Measurements from ENCODE around the gene PARVA.

PARVA gene

DNA sequence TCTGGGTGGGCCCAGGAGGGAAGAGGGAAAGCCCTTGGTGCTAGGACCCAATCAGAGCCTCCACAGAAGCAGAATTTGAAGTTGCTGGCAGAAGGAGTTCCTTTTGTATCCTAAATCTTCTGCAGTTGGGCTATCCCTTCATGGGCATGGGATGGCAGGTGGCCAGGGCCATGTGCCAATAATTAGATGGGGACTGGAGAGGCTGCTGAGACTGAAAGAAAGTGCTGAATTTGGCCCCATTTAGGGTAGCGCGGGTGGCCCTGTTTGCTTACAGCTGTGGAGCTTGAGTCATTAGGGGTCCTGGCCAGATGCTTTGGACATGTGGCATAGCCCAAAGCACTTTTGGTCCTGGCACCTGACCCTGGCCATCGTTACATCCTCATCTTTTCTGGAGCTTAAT lies 27.1 kb downstream of the PARVA start:
- TF ChIP-seq, protein P1, sequence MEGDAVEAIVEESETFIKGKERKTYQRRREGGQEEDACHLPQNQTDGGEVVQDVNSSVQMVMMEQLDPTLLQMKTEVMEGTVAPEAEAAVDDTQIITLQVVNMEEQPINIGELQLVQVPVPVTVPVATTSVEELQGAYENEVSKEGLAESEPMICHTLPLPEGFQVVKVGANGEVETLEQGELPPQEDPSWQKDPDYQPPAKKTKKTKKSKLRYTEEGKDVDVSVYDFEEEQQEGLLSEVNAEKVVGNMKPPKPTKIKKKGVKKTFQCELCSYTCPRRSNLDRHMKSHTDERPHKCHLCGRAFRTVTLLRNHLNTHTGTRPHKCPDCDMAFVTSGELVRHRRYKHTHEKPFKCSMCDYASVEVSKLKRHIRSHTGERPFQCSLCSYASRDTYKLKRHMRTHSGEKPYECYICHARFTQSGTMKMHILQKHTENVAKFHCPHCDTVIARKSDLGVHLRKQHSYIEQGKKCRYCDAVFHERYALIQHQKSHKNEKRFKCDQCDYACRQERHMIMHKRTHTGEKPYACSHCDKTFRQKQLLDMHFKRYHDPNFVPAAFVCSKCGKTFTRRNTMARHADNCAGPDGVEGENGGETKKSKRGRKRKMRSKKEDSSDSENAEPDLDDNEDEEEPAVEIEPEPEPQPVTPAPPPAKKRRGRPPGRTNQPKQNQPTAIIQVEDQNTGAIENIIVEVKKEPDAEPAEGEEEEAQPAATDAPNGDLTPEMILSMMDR (IDR thresholded peaks at IDR 0.05; ENCODE audit: borderline replicate concordance, insufficient read depth, low read depth, low read length) = no peak

DNA sequence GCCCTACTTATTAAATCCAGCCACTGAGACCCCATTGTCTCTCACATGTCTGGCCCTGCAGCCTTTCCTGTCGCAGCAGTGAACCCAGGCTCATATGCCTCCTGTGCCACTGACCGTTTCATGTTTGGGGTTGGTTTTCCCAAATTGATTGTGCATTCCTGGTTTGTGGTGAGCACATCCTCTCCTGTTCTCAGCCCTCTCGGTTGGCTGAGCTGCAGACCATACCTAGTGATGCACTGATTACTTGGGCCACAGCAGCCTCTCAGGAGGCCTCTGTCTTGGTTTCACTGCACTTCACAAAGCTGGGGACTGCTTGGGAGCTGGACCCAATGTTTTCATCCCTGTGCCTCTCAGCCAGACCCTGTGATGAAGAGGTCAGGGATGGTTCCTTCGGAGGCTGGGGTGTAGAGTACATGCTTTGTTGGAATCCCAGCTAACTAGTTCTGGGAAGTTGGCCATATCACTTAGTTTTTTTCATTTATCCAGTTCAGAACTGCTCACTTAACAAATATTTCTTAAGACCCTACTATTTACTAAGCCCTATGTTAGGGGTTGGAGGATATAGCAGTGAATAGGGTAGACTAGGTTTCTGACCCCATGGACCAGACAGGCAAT lies 30.9 kb downstream of the PARVA start:
- TF ChIP-seq, protein P1 (IDR thresholded peaks at IDR 0.05; ENCODE audit: borderline replicate concordance, insufficient read depth, low read depth, low read length) = no peak
- H3K4me3 ChIP-seq (ENCODE audit: low read depth, low read length) = no peak overlapping the region

More for the DNA sequence above, 27.1 kb downstream of the PARVA start:
- H3K4me3 ChIP-seq (ENCODE audit: low read depth, low read length) = no peak overlapping the region

DNA sequence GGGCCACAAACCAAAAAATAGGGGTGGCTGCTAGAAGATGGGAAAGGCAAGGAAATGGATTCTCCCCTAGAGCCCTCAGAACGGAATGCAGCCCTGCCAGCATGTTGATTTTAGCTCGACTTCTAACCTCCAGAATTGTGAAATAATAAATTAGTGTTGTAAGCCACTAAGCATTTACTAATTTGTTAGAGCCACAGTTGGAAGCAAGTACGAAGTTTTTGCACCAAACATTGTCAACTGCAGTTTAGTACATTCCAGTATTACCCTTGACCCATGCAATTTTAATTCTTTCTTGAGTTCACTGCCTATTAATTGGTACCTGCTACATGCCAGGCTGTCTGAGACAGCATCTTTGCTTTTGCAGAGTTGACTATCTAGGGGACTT lies 32.2 kb downstream of the PARVA start:
- no peak overlapping the region for H3K4me3 ChIP-seq (ENCODE audit: low read depth, low read length)
- TF ChIP-seq, protein P1 (IDR thresholded peaks at IDR 0.05; ENCODE audit: borderline replicate concordance, insufficient read depth, low read depth, low read length) = no peak

DNA sequence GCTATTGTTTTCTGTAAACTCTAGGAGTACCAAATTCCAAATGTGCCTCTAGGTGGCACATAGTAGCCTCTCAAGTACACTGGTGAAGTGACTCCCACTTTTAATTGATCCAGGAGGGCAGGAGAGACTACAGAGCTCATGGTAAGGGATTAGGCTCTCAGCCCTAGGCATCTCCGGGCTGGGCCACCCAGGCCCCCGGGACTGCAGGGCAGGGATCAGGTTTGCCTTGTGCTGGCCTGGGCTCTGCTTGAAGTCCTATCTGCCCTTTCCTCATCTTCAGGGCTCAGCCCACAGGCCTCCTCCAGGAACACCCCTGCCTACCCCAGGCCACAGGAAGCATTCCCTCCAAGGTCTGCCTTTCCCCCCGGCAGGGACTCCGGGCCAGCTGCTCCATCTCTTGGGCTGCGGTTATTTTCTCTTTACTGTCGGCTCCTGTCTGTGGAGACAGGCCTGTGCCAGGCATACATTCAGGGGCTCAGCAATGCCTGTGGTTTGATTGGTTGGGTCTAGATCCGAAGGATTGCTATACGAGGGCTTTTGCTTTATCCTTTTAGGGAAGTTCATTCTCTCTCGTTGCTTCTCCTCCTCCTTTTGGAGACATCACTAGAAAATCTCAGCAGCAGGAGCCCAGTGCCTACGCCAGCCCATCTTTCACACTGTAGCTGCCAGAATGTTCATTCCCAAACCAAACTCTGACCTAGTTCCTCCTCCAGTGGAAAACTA lies 32.8 kb downstream of the PARVA start:
- TF ChIP-seq, protein P1 (IDR thresholded peaks at IDR 0.05; ENCODE audit: borderline replicate concordance, insufficient read depth, low read depth, low read length) = no peak
- no peak overlapping the region for H3K4me3 ChIP-seq (ENCODE audit: low read depth, low read length)

DNA sequence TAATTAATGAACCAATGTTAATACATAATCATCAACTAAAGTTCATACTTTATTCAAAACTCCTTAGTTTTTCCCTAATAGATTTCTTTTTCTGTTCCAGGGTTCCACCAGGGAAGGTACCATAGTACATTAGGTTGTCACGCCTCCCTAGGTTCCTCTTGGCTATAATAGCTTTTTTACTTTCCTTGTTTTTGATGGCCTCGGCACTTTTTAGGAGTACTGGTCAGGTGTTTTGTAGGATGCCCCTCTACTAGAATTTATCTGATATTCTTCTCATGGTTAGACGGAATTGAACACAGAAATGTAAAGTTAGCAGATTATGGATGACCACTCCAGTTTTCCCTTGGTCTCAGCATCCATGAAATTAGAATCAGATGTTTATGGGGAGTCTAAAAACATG lies 34.0 kb downstream of the PARVA start:
- H3K4me3 ChIP-seq (ENCODE audit: low read depth, low read length) = no peak overlapping the region
- TF ChIP-seq, protein P1 (IDR thresholded peaks at IDR 0.05; ENCODE audit: borderline replicate concordance, insufficient read depth, low read depth, low read length) = no peak

GRCh38 chr11:12411806-12412727 lies 34.7 kb downstream of the PARVA start:
- no peak overlapping the region for H3K4me3 ChIP-seq (ENCODE audit: low read depth, low read length)
- TF ChIP-seq, protein P1 (IDR thresholded peaks at IDR 0.05; ENCODE audit: borderline replicate concordance, insufficient read depth, low read depth, low read length) = peak; percentile 67
